GM13976 (cell line): ENCODE measurements around the gene FGFR2.

Source experiments
- DNase-seq: peaks from one replicate; pipeline ENCODE4 v3.0.0; 2012; ENCODE audit warnings: low spot score
- in situ Hi-C: fragments of 300-500 bp; cut with MboI; formaldehyde crosslinking; loops from one replicate; pipeline ENCODE4 v1.12.0; 2022; ENCODE audit warnings: low sequenced_read_pairs, mixed read lengths, inconsistent platforms; ENCODE audit not compliant: unreplicated experiment
- TF ChIP-seq, protein P1 (sequence below): IDR thresholded peaks from 2 replicates; pipeline ENCODE4 v1.5.1; 2012; ENCODE audit warnings: borderline replicate concordance, mild to moderate bottlenecking; ENCODE audit not compliant: insufficient read depth; ENCODE audit errors: extremely low read depth, missing control alignments, control extremely low read depth

Gene FGFR2

DNA sequence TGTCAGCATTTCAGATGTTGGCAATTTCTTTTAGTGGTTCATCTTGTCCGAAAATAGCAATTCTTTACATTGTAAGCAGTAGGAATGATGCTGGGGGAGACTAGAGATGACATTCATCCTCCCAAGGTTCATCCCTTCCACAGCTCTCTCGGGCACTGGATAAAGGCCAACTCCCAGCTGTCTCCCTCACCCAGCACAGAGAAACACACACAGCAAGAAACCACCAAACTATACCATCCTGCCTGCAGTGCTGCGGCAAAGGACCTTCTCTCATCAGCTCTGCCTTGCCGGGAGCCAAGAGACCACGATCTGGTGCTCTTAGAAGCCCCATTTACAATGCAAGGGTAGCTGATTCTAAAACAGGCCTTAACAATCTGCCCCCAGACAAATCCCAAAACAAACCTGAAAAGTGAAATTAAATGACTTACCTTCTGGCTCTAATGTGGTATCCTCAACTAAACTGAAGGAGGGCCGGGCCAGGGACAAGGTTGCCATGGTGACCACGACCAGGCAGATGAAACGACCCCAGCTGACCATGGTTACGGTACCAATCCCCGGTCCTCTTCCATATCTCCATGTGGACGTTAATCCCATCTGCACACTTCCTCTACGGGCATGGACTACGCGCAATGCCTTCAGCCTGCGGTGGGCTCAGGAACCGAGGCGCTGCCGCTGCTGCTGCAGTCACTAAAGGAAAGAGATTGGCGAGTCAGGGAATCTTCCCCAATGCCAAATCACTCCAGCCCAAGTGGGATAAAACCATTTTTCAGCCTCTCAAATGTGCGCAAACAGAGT lies 4.8 kb downstream of the FGFR2 start:
- in situ Hi-C loops: no loop called here
- DNase-seq: no peak
- TF ChIP-seq, protein P1, sequence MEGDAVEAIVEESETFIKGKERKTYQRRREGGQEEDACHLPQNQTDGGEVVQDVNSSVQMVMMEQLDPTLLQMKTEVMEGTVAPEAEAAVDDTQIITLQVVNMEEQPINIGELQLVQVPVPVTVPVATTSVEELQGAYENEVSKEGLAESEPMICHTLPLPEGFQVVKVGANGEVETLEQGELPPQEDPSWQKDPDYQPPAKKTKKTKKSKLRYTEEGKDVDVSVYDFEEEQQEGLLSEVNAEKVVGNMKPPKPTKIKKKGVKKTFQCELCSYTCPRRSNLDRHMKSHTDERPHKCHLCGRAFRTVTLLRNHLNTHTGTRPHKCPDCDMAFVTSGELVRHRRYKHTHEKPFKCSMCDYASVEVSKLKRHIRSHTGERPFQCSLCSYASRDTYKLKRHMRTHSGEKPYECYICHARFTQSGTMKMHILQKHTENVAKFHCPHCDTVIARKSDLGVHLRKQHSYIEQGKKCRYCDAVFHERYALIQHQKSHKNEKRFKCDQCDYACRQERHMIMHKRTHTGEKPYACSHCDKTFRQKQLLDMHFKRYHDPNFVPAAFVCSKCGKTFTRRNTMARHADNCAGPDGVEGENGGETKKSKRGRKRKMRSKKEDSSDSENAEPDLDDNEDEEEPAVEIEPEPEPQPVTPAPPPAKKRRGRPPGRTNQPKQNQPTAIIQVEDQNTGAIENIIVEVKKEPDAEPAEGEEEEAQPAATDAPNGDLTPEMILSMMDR: no peak

DNA sequence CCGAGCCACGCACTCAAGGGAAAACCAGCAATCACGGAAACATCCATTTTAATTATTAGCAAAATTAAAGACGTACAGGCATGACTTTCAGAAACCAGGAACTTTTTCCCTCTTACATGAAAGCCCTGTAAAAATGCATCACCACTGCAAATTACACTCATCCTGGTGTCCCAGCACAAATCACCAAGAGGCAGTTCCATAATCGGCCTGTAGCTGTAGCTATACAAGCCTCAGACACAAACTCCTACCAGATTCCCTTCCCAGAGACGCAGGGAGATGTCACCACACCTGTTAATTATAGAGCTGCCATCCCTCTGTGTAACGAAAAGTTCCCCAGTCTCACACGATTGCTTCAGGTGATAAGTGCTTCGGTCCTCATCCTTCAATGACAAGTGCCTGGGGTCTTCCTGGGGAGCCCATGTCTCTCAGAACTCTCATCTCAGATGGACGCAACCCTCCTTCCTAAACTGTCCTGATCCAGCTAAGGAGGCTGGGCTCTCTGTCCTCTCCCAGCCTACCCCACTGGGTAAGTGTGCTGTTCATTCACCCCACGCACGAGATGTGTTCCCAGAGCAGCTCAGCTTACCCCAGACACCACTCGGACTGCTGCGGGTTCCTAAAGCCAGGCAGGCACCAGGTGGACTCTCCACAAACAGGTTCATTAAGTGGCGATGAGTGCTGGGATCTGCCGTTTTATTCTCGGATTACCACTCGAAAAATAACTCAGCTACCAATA lies 5.9 kb downstream of the FGFR2 start:
- no peak for DNase-seq
- in situ Hi-C loops: no loop called here
- TF ChIP-seq, protein P1: no peak

DNA sequence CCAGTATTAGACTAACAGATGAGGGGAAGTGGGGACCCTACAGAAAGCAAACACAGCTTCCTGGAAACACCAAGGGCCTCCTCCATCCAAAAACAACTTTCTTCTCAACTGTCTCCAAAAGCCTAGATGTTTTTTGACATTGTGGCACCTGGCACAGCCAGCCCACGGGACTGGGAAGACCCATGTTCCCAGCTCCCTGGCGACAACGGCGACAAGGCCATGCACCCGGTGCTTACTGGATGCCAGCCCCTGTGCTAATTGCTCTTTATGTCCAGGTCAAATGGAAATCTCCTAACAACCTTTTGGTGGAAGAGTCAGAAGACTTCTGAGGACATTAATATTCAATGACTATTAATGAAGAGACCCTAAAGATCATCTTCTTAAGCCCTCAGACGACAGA lies 7.1 kb downstream of the FGFR2 start:
- no peak for DNase-seq
- TF ChIP-seq, protein P1: no peak
- in situ Hi-C loops: no loop called here

DNA sequence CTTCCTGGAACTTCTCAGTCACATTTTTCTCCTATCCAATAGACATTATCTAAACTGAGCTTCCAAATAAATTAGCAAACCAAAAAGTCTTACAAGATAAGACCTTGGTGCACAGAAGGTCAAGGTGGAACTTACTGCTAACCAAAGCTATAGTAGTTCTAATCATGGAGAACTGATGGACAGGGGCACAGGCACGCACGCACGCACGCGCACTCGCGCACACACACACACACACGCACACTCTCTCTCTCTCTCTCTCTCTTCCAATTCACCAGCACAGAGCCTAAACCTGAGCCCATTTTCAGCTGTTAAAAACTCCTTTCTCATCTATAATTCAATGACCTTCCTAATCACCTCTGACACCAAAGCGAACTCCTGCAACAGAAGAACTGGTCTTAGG lies 7.5 kb downstream of the FGFR2 start:
- TF ChIP-seq, protein P1: no peak
- in situ Hi-C loops: no loop called here
- no peak for DNase-seq

DNA sequence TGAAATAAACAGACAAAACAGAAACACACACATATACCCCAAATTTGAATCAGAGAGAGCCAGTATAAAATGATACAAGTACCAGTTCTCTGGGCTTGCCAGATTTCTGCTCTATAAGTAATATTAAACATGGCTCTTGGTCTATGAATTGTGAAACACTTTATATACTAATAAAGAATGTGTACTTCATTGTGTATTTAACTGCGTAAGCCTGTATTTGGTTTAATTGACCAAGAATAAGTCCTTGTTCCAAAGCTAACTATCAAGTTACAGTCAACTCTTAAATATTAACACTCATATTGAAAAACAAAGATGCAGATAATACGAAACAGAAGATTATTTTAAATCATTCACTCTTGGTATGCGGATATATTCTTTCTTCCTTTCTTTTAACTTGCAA lies 8.7 kb downstream of the FGFR2 start:
- DNase-seq: no peak
- in situ Hi-C loops: no loop called here
- TF ChIP-seq, protein P1: no peak

DNA sequence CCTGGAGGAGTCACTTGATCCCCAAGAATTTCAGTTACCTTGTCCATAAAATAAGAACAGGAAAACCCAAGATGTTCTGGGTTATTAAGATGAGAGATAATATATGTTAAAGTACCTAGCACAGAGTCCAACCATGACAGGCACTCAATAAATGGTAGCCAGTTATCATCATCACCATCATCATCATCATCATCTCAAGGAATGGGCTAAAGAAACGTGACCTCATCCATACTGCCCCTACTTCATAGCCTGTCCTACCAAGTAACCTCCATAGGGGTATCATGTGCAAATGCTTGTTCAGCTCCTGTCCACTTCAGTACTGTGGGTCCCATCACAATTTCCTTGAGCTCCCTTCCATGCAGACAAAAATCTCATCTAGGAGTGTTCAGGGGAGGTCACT lies 14.4 kb downstream of the FGFR2 start:
- no peak for DNase-seq
- TF ChIP-seq, protein P1: no peak
- in situ Hi-C loops: no loop called here
